Endothelial cell (in vitro differentiated cells): ENCODE measurements around the gene BARHL2. TPM values are rescaled to one million over a fixed set of nuclear protein-coding genes. Genes with fewer than 3 reads are reported as not detected.
A peak's percentile ranks its signal among the peaks of the same experiment; 100 is the strongest.

Experiments
- DNase-seq: peaks from one replicate; pipeline ENCODE4 v3.0.0; 2021; ENCODE audit warnings: low spot score
- H3K27ac Mint-ChIP-seq: one replicate; pipeline ENCODE4 v1.8.0; 2021; ENCODE audit warnings: mixed read lengths, inconsistent platforms; ENCODE audit not compliant: unreplicated experiment
- H3K27me3 Mint-ChIP-seq: one replicate; pipeline ENCODE4 v1.8.0; 2021; ENCODE audit warnings: mild to moderate bottlenecking, moderate library complexity, mixed read lengths, inconsistent platforms; ENCODE audit not compliant: unreplicated experiment
- H3K36me3 Mint-ChIP-seq: one replicate; pipeline ENCODE4 v1.8.0; 2021; ENCODE audit warnings: mild to moderate bottlenecking, low read depth, mixed read lengths, inconsistent platforms; ENCODE audit not compliant: unreplicated experiment
- H3K4me1 Mint-ChIP-seq: one replicate; pipeline ENCODE4 v1.8.0; 2021; ENCODE audit warnings: mild to moderate bottlenecking, mixed read lengths, inconsistent platforms; ENCODE audit not compliant: unreplicated experiment
- H3K4me3 Mint-ChIP-seq: one replicate; pipeline ENCODE4 v1.8.0; 2021; ENCODE audit warnings: mild to moderate bottlenecking, mixed read lengths, inconsistent platforms; ENCODE audit not compliant: unreplicated experiment
- H3K9me3 Mint-ChIP-seq: one replicate; pipeline ENCODE4 v1.8.0; 2021; ENCODE audit warnings: mixed read lengths, inconsistent platforms; ENCODE audit not compliant: unreplicated experiment
- total RNA-seq: library from RNA; stranded (reverse); fragmentation: NEBNext Ultra II Directional; extraction: Animal tissue kit (Norgen Biotek cat#: 25700); gene quantifications from one replicate; pipeline ENCODE4 v1.2.1, GENCODE V29; 2021; ENCODE audit not compliant: unreplicated experiment
- TF ChIP-seq, protein P1 (sequence below): fragments of 200-600 bp; sonication (generic); IDR thresholded peaks from one replicate; pipeline ENCODE4 v1.5.0; 2021; ENCODE audit warnings: antibody characterized with exemption; ENCODE audit not compliant: unreplicated experiment

The BARHL2 gene
- total RNA-seq, 1 donor from 2014 or later: not detected

DNA sequence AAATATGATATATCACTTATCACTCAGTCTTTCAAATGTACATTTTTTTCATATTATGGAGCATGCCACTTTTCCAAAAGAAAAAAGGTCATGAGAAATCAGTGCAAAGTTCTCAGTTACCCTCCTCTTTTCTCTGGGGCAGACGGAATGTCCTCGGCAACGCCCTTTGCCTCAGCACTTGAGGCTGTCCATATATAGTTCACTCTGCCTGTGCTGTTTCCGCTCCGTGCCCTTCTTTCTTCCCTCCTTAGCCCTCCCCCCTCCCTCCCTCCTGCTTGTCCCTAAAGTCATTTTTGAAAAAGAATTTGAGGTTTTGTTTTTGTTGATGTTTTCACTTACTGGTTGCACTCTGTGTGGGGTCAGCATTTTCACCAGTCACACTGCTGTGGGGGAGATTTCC lies 5.4 kb downstream of the BARHL2 start:
- H3K4me1 Mint-ChIP-seq: peaks cover 25% of the 10 kb centered on the region

DNA sequence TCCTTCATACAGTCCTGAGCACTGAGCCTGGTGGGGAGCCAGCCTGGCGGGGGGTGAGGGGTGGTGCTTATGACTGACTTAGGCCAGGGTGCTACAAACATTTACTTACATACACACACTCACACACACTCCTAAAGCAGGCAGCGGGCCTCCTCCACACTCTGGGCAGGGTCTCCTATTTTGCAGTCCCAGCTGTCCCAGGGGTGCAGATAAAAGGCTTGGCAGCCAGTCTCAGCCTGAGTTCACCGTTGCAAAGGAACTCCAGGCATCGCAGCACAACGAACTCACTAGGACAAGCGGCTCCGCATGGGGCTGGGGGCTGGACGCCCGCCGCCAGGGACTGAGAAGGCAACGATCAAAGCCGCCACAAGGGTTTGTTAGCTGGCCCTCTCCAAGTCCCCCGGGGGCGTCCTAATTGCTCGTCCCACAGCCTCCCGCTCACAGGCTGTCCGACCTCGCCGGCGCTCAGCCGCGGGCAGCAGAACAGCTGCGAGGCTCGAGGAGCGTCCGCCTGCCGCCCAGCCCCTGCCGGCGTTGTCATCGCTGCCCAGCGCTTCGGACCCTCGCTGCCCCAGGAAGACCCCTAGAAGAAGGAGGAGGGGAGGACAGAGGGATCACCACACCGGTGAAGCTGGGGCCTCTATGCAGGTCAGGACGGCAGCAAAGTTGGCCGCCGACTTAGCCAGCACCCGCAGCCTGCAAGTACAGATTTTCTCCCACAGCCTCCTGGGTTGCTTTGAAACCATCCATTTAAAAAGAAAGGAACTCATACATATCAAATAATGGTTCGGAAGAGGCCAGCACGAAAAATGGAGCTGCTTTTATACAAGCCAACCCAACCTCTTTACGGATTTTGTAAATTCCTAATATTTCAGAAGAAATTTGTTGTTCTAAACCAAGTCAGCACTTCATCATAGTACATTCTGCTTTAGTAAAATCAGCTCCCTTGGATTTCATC lies 6.2 kb downstream of the BARHL2 start:
- TF ChIP-seq, protein P1, sequence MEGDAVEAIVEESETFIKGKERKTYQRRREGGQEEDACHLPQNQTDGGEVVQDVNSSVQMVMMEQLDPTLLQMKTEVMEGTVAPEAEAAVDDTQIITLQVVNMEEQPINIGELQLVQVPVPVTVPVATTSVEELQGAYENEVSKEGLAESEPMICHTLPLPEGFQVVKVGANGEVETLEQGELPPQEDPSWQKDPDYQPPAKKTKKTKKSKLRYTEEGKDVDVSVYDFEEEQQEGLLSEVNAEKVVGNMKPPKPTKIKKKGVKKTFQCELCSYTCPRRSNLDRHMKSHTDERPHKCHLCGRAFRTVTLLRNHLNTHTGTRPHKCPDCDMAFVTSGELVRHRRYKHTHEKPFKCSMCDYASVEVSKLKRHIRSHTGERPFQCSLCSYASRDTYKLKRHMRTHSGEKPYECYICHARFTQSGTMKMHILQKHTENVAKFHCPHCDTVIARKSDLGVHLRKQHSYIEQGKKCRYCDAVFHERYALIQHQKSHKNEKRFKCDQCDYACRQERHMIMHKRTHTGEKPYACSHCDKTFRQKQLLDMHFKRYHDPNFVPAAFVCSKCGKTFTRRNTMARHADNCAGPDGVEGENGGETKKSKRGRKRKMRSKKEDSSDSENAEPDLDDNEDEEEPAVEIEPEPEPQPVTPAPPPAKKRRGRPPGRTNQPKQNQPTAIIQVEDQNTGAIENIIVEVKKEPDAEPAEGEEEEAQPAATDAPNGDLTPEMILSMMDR: no peak
- Mint-ChIP-seq H3K36me3 (peaks cover 8% of the 10 kb centered on the region), H3K9me3 (no peaks in the 10 kb centered on the region), H3K4me3 (no peak overlapping the region), H3K27me3 (peaks cover 56% of the 10 kb centered on the region), H3K27ac (no peak overlapping the region), H3K4me1 (peaks cover 23% of the 10 kb centered on the region)
- DNase-seq: peak; percentile 28

More for the DNA sequence above, 5.4 kb downstream of the BARHL2 start:
- Mint-ChIP-seq H3K36me3 (peaks cover 8% of the 10 kb centered on the region), H3K9me3 (no peaks in the 10 kb centered on the region), H3K27ac (no peak overlapping the region), H3K27me3 (peaks cover 54% of the 10 kb centered on the region), H3K4me3 (no peak overlapping the region)
- DNase-seq: no peak
- TF ChIP-seq, protein P1: no peak

DNA sequence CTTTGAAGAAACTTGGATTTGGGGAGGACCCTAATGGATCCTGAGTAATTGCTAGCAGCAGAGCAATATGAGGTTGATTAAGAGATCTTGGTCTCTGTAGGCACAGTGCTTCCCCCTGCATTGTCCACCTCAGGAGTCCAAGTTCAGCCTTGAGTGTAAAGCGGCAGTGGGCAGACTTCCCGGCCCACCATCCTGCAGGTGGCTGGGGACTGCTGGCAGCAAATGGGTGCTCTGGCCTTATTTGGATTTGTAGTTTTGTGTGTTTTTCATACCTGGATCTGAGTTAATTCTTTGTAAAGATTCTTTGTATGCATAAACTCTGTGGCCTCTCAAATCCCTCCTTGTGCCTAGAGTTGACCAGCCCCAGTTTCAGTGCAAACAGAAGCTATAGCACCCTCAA lies 7.6 kb downstream of the BARHL2 start:
- DNase-seq: no peak
- peaks cover 29% of the 10 kb centered on the region for H3K4me1 Mint-ChIP-seq
- no peak overlapping the region for H3K27ac Mint-ChIP-seq
- H3K4me3 Mint-ChIP-seq: no peak overlapping the region
- TF ChIP-seq, protein P1: no peak
- H3K36me3 Mint-ChIP-seq: peaks cover 8% of the 10 kb centered on the region
- no peaks in the 10 kb centered on the region for H3K9me3 Mint-ChIP-seq
- H3K27me3 Mint-ChIP-seq: peaks cover 55% of the 10 kb centered on the region

DNA sequence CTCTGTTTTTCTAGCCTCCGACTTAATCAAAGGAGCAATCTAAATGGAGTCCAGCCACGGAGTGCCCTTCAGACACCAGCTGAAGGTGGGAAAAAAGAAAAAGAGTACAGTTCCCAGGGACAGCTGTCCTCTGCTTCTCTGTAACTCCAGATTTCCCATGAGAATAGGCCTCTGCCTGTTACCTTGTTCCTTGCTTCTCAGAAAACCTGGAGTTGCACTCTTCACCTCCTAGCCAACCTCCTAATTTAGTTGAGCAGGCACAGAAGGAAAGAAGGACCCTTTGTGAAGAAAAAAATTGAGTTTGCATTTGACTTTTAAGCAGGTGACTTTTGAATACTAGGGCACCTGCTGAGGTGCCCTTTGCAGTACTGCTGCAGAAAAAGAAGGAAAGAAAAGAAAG lies 8.3 kb downstream of the BARHL2 start:
- H3K4me3 Mint-ChIP-seq: no peak overlapping the region
- TF ChIP-seq, protein P1: no peak
- peaks cover 49% of the 10 kb centered on the region for H3K27me3 Mint-ChIP-seq
- peaks cover 28% of the 10 kb centered on the region for H3K4me1 Mint-ChIP-seq
- H3K27ac Mint-ChIP-seq: no peak overlapping the region
- no peaks in the 10 kb centered on the region for H3K9me3 Mint-ChIP-seq
- peaks cover 8% of the 10 kb centered on the region for H3K36me3 Mint-ChIP-seq
- no peak for DNase-seq

DNA sequence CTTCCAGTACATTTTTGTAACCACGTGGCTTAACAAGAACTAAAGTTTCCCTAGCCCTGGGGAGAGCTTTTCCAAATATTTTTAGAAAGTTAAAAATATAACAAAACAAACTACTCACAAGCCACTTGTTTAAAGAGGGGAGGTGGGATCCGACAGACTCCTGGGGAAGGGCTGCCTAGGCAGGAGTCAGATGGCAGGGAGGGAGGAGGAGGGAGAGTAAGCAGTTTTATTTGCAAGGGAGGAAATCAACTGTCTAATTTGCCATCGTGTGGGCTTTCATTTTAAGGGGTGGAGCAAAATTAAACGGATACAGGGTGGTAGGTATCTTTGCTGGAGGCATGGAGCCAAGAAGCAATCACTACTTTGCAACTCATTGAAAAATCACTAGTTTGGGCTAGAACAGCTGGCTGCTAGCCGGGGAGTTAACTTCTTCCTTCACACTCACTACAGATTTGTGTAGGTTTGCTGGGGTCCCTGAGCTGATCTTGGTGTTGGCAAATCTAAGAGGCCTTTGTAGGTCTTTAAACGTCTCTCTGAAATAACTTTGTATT lies 8.8 kb downstream of the BARHL2 start:
- peaks cover 44% of the 10 kb centered on the region for H3K27me3 Mint-ChIP-seq
- TF ChIP-seq, protein P1: no peak
- H3K27ac Mint-ChIP-seq: no peak overlapping the region
- H3K4me1 Mint-ChIP-seq: peaks cover 23% of the 10 kb centered on the region
- no peaks in the 10 kb centered on the region for H3K9me3 Mint-ChIP-seq
- no peak overlapping the region for H3K4me3 Mint-ChIP-seq
- H3K36me3 Mint-ChIP-seq: peaks cover 5% of the 10 kb centered on the region
- no peak for DNase-seq
